GM12878 (cell line): ENCODE results near the gene PRMT1. TPM values are rescaled to one million over a fixed set of nuclear protein-coding genes. Genes with fewer than 3 reads are reported as not detected.

Source experiments
- CBFB ChIP-seq: IDR thresholded peaks from 2 replicates; pipeline ENCODE4 v1.6.1; 2016; ENCODE audit warnings: antibody characterized with exemption, low read depth
- CHD2 ChIP-seq: IDR thresholded peaks from 2 replicates; pipeline ENCODE4 v1.6.1; 2011; ENCODE audit warnings: low read depth, low read length, improper control_type of control experiment, borderline replicate concordance
- E4F1 ChIP-seq: fragments of 450-650 bp; IDR thresholded peaks from 2 replicates; pipeline ENCODE4 v1.6.1; 2018; ENCODE audit warnings: borderline replicate concordance, mild to moderate bottlenecking; ENCODE audit not compliant: partially characterized antibody
- EED ChIP-seq: sonication (generic); IDR thresholded peaks from 2 replicates; pipeline ENCODE4 v1.6.1; 2016; ENCODE audit warnings: antibody characterized with exemption, low read depth
- IKZF1 ChIP-seq: fragments of 450-650 bp; conservative IDR thresholded peaks from 2 replicates; pipeline ENCODE4 v1.6.1; 2017; ENCODE audit warnings: antibody characterized with exemption, mild to moderate bottlenecking
- JUND ChIP-seq: IDR thresholded peaks from 2 replicates; pipeline ENCODE4 v1.6.1; 2012; ENCODE audit warnings: low read depth, mild to moderate bottlenecking, low read length, improper control_type of control experiment, moderate library complexity
- MTA3 ChIP-seq: IDR thresholded peaks from 2 replicates; pipeline ENCODE4 v1.6.1; 2012; ENCODE audit warnings: low read length, inconsistent platforms, borderline replicate concordance
- NBN ChIP-seq: fragments of 450-650 bp; IDR thresholded peaks from 2 replicates; pipeline ENCODE4 v1.6.1; 2016
- NR2F1 ChIP-seq: fragments of 450-650 bp; conservative IDR thresholded peaks from 2 replicates; pipeline ENCODE4 v1.6.1; 2017; ENCODE audit warnings: mild to moderate bottlenecking
- POLR2AphosphoS2 ChIP-seq: IDR thresholded peaks from 2 replicates; pipeline ENCODE4 v1.6.1; 2011; ENCODE audit warnings: low read depth, mild to moderate bottlenecking, low read length, improper control_type of control experiment, moderate library complexity
- POU2F2 ChIP-seq: IDR thresholded peaks from 3 replicates; pipeline ENCODE4 v1.6.1; 2011; ENCODE audit warnings: low read depth, mild to moderate bottlenecking, low read length, borderline replicate concordance
- RAD21 ChIP-seq: IDR thresholded peaks from 2 replicates; pipeline ENCODE4 v1.6.1; 2011; ENCODE audit warnings: mild to moderate bottlenecking, low read depth, low read length, moderate library complexity; ENCODE audit not compliant: insufficient read depth
- RB1 ChIP-seq: fragments of 450-650 bp; formaldehyde crosslinking; IDR thresholded peaks from 2 replicates; pipeline ENCODE4 v1.6.1; 2017; ENCODE audit warnings: mild to moderate bottlenecking, borderline replicate concordance
- SIN3A ChIP-seq: IDR thresholded peaks from 2 replicates; pipeline ENCODE4 v1.6.1; 2012; ENCODE audit warnings: low read depth, low read length, improper control_type of control experiment
- SIX5 ChIP-seq: IDR thresholded peaks from 2 replicates; pipeline ENCODE4 v1.6.1; 2011; ENCODE audit warnings: mild to moderate bottlenecking, low read depth, low read length, moderate library complexity; ENCODE audit not compliant: severe bottlenecking
- SRF ChIP-seq, 2 experiments: IDR thresholded peaks; 2 replicates each; pipeline ENCODE4 v1.6.1; 2011; ENCODE audit warnings: low read depth in 2 of 2, low read length in 2 of 2, mild to moderate bottlenecking in 1 of 2, moderate library complexity in 1 of 2
- TCF3 ChIP-seq: IDR thresholded peaks from 2 replicates; pipeline ENCODE4 v1.6.1; 2012; ENCODE audit warnings: low read depth, mild to moderate bottlenecking, low read length, borderline replicate concordance; ENCODE audit not compliant: insufficient read depth
- WRNIP1 ChIP-seq: IDR thresholded peaks from 2 replicates; pipeline ENCODE4 v1.6.1; 2011; ENCODE audit warnings: low read depth, low read length, improper control_type of control experiment, borderline replicate concordance
- ZBTB40 ChIP-seq: fragments of 450-650 bp; IDR thresholded peaks from 2 replicates; pipeline ENCODE4 v1.6.1; 2016; ENCODE audit warnings: mild to moderate bottlenecking, moderate library complexity, borderline replicate concordance
- polyA plus RNA-seq, 11 experiments: library from polyadenylated mRNA; depleted of rRNA in 4 of 11; unstranded in 6 of 11; stranded (reverse) in 5 of 11; fragments of >200 nt; fragmentation: Nextera tagmentation in 4 of 11; fragmentation: Illumina TruSeq in 1 of 11; extraction: Ambion mirVana in 4 of 11; extraction: Trizol in 1 of 11; gene quantifications; 1 replicate in 1 of 11; 2 replicates in 10 of 11; pipeline versions ENCODE4 v1.2.1 to v1.2.3, GENCODE V29; 2011 to 2016; ENCODE audit warnings: inconsistent platforms in 2 of 11, missing spikeins in 2 of 11, low read depth in 1 of 11
- total RNA-seq, 4 experiments: library from RNA; depleted of rRNA in 3 of 4; stranded (reverse); fragments of >200 nt in 3 of 4; fragmentation: Illumina TruSeq in 1 of 4; extraction: Trizol in 1 of 4; gene quantifications; 2 replicates each; pipeline versions ENCODE4 v1.2.1 to v1.2.3, GENCODE V29; 2013 to 2021
- TF ChIP-seq, protein P1 (sequence below): IDR thresholded peaks from 2 replicates; pipeline ENCODE4 v1.6.1; 2012; ENCODE audit warnings: low read depth, low read length, improper control_type of control experiment
- TF ChIP-seq, protein P2 (sequence below): fragments of 450-650 bp; IDR thresholded peaks from 2 replicates; pipeline ENCODE4 v1.6.1; 2016; ENCODE audit warnings: mild to moderate bottlenecking

Gene PRMT1
- total and polyA plus RNA-seq, 10 of the 15 experiments (the other 5 are each of a cell fraction or from before 2014, with no cell fraction given), result 19.9 to 667 (median 444) TPM

GRCh38 chr19:49665351-49666119 is 11.5 kb upstream of the PRMT1 start, which contains the start of the genes BCL2L12 and IRF3 (continued):
- peak; percentile 98 for TF ChIP-seq ZBTB40
- no peak for TF ChIP-seq CHD2
- TF ChIP-seq NBN, result peak; percentile 40; the same call in 1 of the 2 replicates
- 0 out of 2 replicates have a peak, but pooled peaks have one; percentile 14 for TF ChIP-seq NR2F1
- peak; percentile 95 for TF ChIP-seq SIN3A
- 0 out of 2 replicates have a peak, but pooled peaks have one; percentile 16 for TF ChIP-seq IKZF1
- TF ChIP-seq EED, result peak; percentile 70
- no peak for TF ChIP-seq TCF3
- TF ChIP-seq MTA3, result 0 out of 2 replicates have a peak, but pooled peaks have one; percentile 1
- TF ChIP-seq WRNIP1, result no peak
- TF ChIP-seq SIX5, result peak; percentile 29
- peak; percentile 76 for TF ChIP-seq CBFB
- peak; percentile 99 for TF ChIP-seq POU2F2
- 0 out of 2 replicates have a peak, but pooled peaks have one; percentile 21 for TF ChIP-seq POLR2AphosphoS2
- TF ChIP-seq JUND, result 0 out of 2 replicates have a peak, but pooled peaks have one; percentile 1
- TF ChIP-seq E4F1, result no peak
- TF ChIP-seq RAD21, result no peak
- TF ChIP-seq RB1, result 0 out of 2 replicates have a peak, but pooled peaks have one; percentile 17
- peak; percentile 98 to 100 for TF ChIP-seq SRF (IDR thresholded peaks at IDR 0.05; ENCODE audit: low read depth in 2 of 2, low read length in 2 of 2)
- TF ChIP-seq, protein P1, sequence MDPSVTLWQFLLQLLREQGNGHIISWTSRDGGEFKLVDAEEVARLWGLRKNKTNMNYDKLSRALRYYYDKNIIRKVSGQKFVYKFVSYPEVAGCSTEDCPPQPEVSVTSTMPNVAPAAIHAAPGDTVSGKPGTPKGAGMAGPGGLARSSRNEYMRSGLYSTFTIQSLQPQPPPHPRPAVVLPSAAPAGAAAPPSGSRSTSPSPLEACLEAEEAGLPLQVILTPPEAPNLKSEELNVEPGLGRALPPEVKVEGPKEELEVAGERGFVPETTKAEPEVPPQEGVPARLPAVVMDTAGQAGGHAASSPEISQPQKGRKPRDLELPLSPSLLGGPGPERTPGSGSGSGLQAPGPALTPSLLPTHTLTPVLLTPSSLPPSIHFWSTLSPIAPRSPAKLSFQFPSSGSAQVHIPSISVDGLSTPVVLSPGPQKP, result peak; percentile 100
- TF ChIP-seq, protein P2, sequence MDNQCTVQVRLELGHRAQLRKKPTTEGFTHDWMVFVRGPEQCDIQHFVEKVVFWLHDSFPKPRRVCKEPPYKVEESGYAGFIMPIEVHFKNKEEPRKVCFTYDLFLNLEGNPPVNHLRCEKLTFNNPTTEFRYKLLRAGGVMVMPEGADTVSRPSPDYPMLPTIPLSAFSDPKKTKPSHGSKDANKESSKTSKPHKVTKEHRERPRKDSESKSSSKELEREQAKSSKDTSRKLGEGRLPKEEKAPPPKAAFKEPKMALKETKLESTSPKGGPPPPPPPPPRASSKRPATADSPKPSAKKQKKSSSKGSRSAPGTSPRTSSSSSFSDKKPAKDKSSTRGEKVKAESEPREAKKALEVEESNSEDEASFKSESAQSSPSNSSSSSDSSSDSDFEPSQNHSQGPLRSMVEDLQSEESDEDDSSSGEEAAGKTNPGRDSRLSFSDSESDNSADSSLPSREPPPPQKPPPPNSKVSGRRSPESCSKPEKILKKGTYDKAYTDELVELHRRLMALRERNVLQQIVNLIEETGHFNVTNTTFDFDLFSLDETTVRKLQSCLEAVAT, result peak; percentile 59
